ENCODE data around the gene GK.
"Not testable (repeated sequence)": the region's sequence is repeated elsewhere in the genome, so short reads cannot be mapped to it uniquely, and the experiment has no call there.

GK gene

DNA sequence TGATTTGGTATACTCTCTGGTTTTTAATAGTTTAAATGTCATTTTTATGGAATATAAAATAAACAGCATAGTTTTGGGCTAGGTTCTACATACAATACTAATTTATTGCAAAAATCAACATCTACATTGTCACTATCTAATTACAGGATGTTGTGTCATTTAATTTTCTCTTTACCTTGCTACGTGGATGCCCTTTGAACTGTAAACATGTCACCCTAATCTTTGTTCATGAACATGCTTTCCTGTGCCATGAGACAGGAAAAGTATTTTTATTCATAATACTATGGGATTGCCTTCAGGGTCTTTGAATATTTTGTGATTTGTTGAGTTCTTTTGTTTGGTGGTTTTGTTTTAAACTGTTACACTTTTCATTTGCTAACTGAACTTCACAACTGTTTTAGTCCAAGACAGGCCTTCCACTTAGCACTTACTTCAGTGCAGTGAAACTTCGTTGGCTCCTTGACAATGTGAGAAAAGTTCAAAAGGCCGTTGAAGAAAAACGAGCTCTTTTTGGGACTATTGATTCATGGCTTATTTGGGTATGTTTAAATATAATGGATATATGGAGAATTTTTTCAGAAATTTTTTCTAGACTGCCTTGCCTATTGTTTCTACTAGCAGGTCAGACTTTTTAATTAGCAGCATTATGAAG is 40.9 kb downstream of the GK start:
- FAIRE-seq: no peak
- no peak for DNase-seq (ENCODE audit: low spot score)

DNA sequence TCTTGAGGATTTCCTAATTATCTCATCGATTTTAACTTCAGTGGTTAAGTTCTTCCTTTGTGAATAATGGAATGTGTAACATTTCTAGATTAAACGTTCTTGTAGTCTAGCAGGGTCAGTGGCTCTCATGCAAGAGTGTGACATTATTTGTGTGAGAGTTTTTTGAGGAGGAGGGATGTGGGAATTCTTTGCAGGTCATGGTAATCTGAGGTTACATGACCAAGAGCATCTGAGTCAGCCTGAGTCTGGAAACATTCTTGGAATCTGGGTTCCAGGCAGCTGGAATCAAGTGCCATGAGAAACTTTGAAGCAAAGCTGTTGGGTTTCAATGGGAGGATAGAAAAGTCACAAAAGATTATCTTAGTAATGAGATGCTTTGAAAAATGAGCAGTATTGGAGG is 49.5 kb downstream of the GK start:
- FAIRE-seq (no peak), DNase-seq (ENCODE audit: low spot score) (peak; percentile 0)

GRCh38 chrX:30706216-30706775 is 53.1 kb downstream of the GK start:
- no peak for FAIRE-seq

GRCh38 chrX:30712214-30712613 is 59.0 kb downstream of the GK start:
- DNase-seq (ENCODE audit: low spot score) (no peak), FAIRE-seq (no peak)

More at GRCh38 chrX:30706216-30706775, 53.1 kb downstream of the GK start:
- no peak for DNase-seq (ENCODE audit: low spot score)

GRCh38 chrX:30713061-30713525 is 59.9 kb downstream of the GK start:
- peak; percentile 6 for DNase-seq (ENCODE audit: low spot score)
- FAIRE-seq: no peak

DNA sequence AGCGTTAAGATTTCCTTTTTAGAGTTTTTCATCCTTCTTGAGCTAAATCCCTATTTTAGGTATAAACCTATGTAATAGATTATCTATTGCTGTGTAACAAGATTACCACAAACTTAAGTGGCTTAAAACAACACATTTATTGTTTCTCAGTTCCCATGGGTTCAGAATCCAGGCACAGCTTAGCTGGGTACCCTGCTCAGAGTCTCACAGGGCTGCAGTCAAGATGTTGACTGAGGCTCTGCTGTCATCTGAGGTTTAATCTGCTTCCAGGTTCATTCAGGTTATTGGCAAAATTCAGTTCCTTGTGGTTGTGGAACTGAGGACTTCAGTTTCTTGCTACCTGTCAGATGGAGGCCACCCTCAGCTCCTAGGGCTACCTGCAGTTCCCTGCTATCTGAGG is 60.9 kb downstream of the GK start:
- FAIRE-seq (no peak), DNase-seq (ENCODE audit: low spot score) (no peak)

DNA sequence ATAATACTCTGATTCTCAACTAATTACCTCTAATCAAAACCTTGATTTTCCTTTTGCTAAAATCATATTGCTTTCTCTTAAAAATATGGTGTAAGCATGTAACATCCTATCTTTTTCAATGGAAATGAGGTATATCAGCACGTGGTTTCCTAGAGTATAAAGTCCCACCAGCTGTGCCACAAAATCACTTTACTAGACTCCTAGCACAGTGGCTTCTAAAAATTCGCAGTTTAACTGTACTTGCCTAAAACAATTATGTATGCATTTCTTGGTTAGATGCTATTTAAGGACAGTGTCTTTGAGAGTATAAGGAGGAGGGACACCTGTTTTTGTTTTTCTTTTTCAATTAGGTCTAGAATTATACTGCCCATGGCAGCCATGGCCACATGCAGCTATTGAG is 62.8 kb downstream of the GK start:
- DNase-seq (ENCODE audit: low spot score) (no peak), FAIRE-seq (no peak)

DNA sequence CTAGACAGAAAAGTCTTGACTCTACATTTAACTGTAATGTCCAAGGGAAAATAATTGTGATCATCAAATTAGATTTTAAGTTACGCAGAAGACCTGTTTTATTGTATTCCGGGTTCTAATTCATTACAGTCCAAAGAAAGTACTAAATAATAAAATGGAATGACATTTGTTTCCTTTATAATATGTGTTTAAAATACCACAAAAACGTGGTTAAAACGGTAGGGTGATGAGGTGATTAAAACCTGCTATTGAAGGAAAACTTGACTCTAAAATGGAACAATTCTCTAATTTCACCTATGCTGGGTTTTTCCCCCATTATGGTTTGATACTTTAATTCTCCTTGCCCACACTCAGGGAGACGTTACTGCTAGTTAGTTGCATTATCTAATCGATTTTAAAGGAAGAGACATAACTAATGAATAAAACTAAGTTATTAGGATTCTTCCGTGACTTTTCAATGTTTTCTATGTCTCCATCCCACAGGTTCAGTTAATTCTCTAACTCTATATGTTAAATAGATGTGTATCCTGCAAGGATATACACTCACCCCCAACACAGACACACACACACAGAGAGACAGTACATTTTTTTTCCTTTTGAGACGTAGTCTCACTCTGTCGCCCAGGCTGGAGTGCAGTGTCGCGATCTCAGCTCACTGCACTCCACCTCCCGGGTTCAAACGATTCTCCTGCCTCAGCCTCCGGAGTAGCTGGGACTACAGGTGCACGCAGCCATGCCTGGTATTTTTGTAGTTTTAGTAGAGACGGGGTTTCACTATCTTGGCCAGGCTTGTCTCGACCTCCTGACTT is 80.8 kb downstream of the GK start:
- DNase-seq (ENCODE audit: low spot score) (no peak), FAIRE-seq (no peak)

DNA sequence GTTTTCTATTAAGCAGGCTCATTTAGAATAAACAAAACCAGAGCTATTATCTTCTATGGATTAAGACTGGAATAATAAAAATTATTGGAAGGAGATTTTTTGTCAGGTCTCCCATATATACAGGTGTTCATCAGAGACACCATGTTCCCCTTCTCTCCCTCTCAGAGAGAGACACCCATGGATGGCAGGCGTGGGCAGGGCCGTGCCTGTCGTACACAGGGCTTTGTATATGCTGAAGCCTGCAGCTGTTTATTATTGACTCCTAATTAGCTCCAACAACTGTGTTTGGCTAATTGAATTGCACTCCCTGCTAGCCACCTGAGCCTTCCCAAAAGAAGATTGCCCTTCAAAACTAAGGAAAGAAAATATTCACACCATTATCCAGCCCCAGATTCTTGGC is 81.6 kb downstream of the GK start:
- FAIRE-seq: no peak

DNA sequence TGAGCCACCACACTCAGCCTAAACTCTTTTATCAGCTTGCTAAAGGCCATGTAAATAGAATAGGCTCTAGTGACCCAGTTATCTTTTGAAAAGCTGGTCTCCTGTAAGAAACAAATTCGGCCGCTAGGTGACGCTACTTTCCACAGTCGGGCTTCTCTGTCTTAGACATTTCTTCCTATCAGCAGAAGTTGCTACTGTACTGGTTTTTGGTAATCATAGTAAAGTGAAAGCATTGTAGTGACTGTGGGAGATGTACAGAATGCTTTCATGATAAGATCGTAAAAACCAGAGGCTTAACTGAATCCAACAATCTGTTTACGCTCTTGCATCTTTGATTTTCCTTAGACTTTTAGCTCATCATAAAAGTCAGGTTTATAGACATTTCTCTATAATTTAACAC is 82.6 kb downstream of the GK start:
- DNase-seq (ENCODE audit: low spot score) (peak; percentile 14), FAIRE-seq (no peak)

More for the DNA sequence above, 81.6 kb downstream of the GK start:
- DNase-seq (ENCODE audit: low spot score): no peak

- no peak for DNase-seq (ENCODE audit: low spot score)
- FAIRE-seq: no peak
Observed at GRCh38 chrX:30741545-30741944, 88.3 kb downstream of the GK start.

DNA sequence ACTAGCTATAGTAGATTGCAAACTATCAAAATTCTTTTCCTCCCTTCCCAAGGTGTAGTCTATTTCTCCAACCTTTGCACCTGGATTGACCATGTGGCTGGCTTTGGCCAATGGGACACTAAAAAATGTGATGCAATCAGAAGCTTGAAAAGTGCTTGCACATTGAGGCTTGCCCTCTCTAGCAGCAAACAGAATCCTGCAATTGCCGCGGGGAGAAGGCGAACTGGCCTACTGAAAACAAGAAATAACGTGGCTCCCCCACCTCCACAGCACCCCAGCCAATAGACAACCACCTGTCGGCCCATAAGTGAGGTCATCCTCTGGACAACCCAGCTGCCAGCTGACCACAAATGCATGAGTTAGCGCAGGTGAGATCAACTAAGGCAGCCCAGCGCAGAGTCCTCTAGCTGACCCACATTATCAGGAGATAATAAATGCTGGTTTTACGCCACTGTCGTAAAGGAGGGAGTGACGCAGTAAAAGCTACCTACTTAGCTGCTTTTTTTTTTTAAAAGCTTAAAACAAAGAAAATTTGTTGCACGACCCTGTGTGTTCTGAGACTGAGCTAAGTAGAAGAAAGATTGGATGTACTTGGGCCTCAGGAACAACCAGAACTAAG is 95.2 kb downstream of the GK start:
- FAIRE-seq (no peak), DNase-seq (ENCODE audit: low spot score) (no peak)

DNA sequence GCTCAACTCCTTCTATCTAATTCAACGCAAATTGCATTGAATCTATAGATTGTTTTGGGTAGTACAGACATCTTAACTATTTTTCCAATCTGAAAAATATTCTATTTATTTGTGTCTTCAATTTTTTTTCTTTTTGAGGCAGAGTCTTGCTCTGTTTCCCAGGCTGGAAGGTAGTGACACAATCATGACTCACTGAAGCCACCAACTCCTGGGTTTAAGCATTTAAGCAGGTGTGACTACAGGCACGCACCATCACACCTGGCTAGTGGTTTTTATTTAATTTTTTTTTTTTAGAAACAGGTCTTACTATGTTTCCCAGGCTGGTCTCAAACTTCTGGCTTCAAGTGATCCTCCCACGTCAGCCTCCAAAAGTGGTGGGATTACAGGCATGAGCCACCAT is 98.3 kb downstream of the GK start:
- FAIRE-seq: no peak
- DNase-seq (ENCODE audit: low spot score): no peak

GRCh38 chrX:30762755-30763154 is 109.5 kb downstream of the GK start:
- DNase-seq (ENCODE audit: low spot score): no peak
- FAIRE-seq: no peak

- not testable (repeated sequence) for FAIRE-seq; DNase-seq (ENCODE audit: low spot score)
Observed at GRCh38 chrX:30773764-30774163, 120.5 kb downstream of the GK start.

GRCh38 chrX:30777575-30777974 is 124.4 kb downstream of the GK start:
- FAIRE-seq: no peak
- DNase-seq (ENCODE audit: low spot score): no peak

DNA sequence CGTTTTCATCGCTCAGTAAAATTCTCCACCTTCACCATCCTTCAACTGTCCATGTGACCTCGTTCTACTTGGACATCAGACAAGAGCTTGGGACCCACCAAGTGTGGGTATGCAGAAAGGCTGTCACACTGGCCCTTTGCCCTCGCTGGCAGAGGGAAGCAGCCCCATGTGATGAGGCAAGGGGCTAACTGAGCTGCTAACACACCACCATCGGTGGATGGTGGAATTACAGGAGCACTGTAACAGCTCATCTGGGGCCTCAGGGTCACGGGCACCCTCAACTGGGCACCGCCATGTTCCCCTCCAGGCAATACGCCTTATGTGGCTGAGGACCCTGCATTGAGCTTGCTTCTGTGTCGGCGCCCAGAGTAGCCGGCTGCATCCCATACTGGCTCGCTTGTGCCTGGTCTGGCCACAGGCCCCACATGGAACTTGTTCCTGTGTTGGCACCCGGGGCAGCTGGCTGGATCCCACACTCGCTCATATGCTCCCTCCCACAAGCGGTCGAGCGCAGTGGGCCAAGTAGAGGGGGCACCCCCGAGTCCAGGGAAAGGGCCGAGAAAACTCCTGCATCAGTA is 126.3 kb downstream of the GK start:
- FAIRE-seq: no peak
- DNase-seq (ENCODE audit: low spot score): no peak
